ENCODE measurements around the gene LRRC32.

DNA sequence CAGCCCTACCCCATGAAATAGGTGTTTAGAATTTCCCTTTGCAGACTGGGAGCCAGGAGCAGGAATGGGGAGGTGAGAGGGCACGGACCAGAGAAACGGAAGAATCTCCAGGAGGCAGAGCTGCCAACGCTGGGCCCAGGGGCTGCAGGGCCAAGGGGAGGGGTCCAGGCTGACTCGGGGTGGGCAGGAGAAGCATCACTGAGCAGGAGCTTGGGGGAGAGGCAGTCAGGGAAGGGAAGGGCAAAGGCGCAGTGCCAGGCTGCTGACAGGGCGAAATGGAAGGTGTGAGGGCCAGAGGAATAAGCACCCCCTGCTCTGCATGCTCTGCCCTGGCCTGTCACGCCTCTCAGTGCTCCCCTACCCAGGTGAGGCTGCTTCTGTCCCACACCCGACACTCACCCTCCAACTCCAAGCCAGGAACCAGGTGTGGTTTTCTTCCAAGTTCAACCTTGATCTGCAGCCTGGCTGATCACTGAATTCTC lies 14.5 kb downstream of the LRRC32 start:
- no peak for TF ChIP-seq POLR2AphosphoS5 (IDR thresholded peaks at IDR 0.05; ENCODE audit: low read depth)
- TF ChIP-seq, protein P1, sequence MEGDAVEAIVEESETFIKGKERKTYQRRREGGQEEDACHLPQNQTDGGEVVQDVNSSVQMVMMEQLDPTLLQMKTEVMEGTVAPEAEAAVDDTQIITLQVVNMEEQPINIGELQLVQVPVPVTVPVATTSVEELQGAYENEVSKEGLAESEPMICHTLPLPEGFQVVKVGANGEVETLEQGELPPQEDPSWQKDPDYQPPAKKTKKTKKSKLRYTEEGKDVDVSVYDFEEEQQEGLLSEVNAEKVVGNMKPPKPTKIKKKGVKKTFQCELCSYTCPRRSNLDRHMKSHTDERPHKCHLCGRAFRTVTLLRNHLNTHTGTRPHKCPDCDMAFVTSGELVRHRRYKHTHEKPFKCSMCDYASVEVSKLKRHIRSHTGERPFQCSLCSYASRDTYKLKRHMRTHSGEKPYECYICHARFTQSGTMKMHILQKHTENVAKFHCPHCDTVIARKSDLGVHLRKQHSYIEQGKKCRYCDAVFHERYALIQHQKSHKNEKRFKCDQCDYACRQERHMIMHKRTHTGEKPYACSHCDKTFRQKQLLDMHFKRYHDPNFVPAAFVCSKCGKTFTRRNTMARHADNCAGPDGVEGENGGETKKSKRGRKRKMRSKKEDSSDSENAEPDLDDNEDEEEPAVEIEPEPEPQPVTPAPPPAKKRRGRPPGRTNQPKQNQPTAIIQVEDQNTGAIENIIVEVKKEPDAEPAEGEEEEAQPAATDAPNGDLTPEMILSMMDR (conservative IDR thresholded peaks at IDR 0.05; ENCODE audit: low read depth in 2 of 2), result no peak
- no peak for TF ChIP-seq EZH2phosphoT487 (IDR thresholded peaks at IDR 0.05; ENCODE audit: unreplicated experiment)
- no peak for TF ChIP-seq EZH2 (IDR thresholded peaks at IDR 0.05; ENCODE audit: low read depth, unreplicated experiment)
- TF ChIP-seq, protein P2, sequence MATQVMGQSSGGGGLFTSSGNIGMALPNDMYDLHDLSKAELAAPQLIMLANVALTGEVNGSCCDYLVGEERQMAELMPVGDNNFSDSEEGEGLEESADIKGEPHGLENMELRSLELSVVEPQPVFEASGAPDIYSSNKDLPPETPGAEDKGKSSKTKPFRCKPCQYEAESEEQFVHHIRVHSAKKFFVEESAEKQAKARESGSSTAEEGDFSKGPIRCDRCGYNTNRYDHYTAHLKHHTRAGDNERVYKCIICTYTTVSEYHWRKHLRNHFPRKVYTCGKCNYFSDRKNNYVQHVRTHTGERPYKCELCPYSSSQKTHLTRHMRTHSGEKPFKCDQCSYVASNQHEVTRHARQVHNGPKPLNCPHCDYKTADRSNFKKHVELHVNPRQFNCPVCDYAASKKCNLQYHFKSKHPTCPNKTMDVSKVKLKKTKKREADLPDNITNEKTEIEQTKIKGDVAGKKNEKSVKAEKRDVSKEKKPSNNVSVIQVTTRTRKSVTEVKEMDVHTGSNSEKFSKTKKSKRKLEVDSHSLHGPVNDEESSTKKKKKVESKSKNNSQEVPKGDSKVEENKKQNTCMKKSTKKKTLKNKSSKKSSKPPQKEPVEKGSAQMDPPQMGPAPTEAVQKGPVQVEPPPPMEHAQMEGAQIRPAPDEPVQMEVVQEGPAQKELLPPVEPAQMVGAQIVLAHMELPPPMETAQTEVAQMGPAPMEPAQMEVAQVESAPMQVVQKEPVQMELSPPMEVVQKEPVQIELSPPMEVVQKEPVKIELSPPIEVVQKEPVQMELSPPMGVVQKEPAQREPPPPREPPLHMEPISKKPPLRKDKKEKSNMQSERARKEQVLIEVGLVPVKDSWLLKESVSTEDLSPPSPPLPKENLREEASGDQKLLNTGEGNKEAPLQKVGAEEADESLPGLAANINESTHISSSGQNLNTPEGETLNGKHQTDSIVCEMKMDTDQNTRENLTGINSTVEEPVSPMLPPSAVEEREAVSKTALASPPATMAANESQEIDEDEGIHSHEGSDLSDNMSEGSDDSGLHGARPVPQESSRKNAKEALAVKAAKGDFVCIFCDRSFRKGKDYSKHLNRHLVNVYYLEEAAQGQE (IDR thresholded peaks at IDR 0.05; ENCODE audit: unreplicated experiment), result no peak
- TF ChIP-seq, protein P3, sequence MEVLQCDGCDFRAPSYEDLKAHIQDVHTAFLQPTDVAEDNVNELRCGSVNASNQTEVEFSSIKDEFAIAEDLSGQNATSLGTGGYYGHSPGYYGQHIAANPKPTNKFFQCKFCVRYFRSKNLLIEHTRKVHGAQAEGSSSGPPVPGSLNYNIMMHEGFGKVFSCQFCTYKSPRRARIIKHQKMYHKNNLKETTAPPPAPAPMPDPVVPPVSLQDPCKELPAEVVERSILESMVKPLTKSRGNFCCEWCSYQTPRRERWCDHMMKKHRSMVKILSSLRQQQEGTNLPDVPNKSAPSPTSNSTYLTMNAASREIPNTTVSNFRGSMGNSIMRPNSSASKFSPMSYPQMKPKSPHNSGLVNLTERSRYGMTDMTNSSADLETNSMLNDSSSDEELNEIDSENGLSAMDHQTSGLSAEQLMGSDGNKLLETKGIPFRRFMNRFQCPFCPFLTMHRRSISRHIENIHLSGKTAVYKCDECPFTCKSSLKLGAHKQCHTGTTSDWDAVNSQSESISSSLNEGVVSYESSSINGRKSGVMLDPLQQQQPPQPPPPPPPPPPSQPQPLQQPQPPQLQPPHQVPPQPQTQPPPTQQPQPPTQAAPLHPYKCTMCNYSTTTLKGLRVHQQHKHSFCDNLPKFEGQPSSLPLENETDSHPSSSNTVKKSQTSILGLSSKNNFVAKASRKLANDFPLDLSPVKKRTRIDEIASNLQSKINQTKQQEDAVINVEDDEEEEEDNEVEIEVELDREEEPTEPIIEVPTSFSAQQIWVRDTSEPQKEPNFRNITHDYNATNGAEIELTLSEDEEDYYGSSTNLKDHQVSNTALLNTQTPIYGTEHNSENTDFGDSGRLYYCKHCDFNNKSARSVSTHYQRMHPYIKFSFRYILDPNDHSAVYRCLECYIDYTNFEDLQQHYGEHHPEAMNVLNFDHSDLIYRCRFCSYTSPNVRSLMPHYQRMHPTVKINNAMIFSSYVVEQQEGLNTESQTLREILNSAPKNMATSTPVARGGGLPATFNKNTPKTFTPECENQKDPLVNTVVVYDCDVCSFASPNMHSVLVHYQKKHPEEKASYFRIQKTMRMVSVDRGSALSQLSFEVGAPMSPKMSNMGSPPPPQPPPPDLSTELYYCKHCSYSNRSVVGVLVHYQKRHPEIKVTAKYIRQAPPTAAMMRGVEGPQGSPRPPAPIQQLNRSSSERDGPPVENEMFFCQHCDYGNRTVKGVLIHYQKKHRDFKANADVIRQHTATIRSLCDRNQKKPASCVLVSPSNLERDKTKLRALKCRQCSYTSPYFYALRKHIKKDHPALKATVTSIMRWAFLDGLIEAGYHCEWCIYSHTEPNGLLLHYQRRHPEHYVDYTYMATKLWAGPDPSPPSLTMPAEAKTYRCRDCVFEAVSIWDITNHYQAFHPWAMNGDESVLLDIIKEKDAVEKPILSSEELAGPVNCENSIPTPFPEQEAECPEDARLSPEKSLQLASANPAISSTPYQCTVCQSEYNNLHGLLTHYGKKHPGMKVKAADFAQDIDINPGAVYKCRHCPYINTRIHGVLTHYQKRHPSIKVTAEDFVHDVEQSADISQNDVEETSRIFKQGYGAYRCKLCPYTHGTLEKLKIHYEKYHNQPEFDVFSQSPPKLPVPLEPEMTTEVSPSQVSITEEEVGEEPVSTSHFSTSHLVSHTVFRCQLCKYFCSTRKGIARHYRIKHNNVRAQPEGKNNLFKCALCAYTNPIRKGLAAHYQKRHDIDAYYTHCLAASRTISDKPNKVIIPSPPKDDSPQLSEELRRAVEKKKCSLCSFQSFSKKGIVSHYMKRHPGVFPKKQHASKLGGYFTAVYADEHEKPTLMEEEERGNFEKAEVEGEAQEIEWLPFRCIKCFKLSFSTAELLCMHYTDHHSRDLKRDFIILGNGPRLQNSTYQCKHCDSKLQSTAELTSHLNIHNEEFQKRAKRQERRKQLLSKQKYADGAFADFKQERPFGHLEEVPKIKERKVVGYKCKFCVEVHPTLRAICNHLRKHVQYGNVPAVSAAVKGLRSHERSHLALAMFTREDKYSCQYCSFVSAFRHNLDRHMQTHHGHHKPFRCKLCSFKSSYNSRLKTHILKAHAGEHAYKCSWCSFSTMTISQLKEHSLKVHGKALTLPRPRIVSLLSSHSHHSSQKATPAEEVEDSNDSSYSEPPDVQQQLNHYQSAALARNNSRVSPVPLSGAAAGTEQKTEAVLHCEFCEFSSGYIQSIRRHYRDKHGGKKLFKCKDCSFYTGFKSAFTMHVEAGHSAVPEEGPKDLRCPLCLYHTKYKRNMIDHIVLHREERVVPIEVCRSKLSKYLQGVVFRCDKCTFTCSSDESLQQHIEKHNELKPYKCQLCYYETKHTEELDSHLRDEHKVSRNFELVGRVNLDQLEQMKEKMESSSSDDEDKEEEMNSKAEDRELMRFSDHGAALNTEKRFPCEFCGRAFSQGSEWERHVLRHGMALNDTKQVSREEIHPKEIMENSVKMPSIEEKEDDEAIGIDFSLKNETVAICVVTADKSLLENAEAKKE (CRISPR knock-in tag; IDR thresholded peaks at IDR 0.05), result no peak
- TF ChIP-seq CREB1 (CRISPR knock-in tag; IDR thresholded peaks at IDR 0.05; ENCODE audit: low read depth), result no peak
- no peak for TF ChIP-seq STAT1 (IDR thresholded peaks at IDR 0.05; ENCODE audit: unreplicated experiment)
- TF ChIP-seq, protein P4, sequence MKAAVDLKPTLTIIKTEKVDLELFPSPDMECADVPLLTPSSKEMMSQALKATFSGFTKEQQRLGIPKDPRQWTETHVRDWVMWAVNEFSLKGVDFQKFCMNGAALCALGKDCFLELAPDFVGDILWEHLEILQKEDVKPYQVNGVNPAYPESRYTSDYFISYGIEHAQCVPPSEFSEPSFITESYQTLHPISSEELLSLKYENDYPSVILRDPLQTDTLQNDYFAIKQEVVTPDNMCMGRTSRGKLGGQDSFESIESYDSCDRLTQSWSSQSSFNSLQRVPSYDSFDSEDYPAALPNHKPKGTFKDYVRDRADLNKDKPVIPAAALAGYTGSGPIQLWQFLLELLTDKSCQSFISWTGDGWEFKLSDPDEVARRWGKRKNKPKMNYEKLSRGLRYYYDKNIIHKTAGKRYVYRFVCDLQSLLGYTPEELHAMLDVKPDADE (IDR thresholded peaks at IDR 0.05), result no peak
- TF ChIP-seq ZNF331 (CRISPR knock-in tag; IDR thresholded peaks at IDR 0.05; ENCODE audit: low read depth), result no peak
- no peak for TF ChIP-seq JUNB (IDR thresholded peaks at IDR 0.05; ENCODE audit: unreplicated experiment)
- TF ChIP-seq NANOG (IDR thresholded peaks at IDR 0.05; ENCODE audit: borderline replicate concordance), result no peak
- TF ChIP-seq ZNF114 (CRISPR knock-in tag; IDR thresholded peaks at IDR 0.05), result no peak
